GM18511 (cell line): ENCODE data around the gene MUS81.

Source experiments
- ATAC-seq: cut with Tn5 transposase; IDR thresholded peaks from one replicate; pipeline ENCODE4 v1.9.1; 2021; ENCODE audit warnings: mild to moderate bottlenecking, moderate library complexity; ENCODE audit not compliant: unreplicated experiment

MUS81 gene

DNA sequence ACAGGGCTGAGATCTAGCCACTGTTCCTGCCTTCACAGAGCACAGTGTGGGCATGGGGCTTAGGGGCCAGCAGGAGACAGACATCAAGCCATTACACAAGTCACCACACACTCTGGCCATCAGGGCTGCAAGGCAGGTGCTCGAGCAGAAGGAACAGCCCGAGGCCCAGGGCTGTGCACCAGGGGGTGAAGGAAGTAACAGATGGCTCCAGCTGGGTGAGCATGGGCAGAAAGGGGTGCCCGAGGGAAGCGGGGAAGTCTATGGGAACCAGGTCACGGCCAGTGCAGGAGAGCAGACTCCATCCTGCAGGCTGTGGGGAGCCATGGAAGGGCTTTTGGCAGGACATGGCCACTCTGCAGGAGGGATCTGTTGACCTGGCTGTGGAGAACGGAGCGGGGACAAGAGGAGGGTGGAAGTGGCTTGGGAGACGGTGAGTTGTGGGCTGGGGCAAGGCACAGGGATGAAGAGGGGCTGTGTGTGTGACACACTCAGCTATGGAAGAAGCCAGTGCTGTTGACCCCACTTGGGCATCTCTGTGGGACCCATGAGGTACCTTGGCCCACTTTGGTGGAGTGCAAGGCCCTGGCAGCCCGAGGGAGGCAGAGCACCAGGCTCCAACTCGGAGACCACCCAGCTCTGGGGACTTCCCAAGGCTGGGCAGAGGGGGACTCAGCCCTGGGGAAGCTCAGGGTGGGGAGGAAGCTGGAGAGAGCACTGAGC lies 55.0 kb downstream of the MUS81 start:
- no peak for ATAC-seq

DNA sequence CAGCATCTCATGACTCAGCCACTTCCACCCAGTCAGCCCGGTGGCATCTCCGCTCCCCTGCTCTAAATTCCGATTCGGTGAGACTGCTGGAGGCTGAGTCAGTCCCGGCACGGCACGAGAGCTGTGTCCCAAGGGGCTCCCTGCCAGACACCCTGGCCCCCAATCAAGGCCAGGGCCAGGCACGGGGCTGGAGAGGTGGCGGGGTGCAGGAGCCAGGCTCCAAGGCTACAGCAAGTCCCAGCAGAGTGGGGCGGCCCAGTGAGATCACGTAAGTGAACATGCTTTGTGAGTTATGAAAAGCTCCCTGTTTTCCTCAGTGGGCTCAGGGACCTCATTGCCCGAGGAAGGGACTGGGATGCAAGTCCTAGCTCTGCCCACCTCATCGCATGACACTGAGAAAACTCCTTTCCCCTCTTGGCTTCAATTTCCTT lies 55.6 kb downstream of the MUS81 start:
- no peak for ATAC-seq
